ENCODE measurements around the gene UBE3C. TPM values are rescaled to one million over a fixed set of nuclear protein-coding genes. Genes with fewer than 3 reads are reported as not detected.

The UBE3C gene
- total RNA-seq, 1 donor from 2014 or later: 69.5 TPM

- no peaks in the 10 kb centered on the region for H3K9me3 ChIP-seq
- H3K27me3 ChIP-seq: no peaks in the 10 kb centered on the region
- no peaks in the 10 kb centered on the region for H3K36me3 ChIP-seq
- no peak for DNase-seq (ENCODE audit: extremely low spot score in 2 of 2)
- intact Hi-C loops (cut with DNase I): no loop called here
- H3K4me3 ChIP-seq: no peak overlapping the region
- TF ChIP-seq POLR2AphosphoS5 (IDR thresholded peaks at IDR 0.05; ENCODE audit: insufficient read depth in 1 of 2, low read depth in 1 of 2): no peak
- TF ChIP-seq CTCF (IDR thresholded peaks at IDR 0.05): no peak
- TF ChIP-seq POLR2A (IDR thresholded peaks at IDR 0.05): no peak
- no peaks in the 10 kb centered on the region for H3K4me1 ChIP-seq
- no peak overlapping the region for H3K27ac ChIP-seq
Observed at GRCh38 chr7:157306846-157307838, 168.4 kb downstream of the UBE3C start.

- no peaks in the 10 kb centered on the region for H3K27me3 ChIP-seq
- intact Hi-C loops (cut with DNase I): no loop called here
- no peak overlapping the region for H3K27ac ChIP-seq
Observed at GRCh38 chr7:157309988-157310668, 171.4 kb downstream of the UBE3C start.

GRCh38 chr7:157310676-157311185 is 172.0 kb downstream of the UBE3C start:
- TF ChIP-seq POLR2AphosphoS5 (IDR thresholded peaks at IDR 0.05; ENCODE audit: insufficient read depth in 1 of 2, low read depth in 1 of 2) (no peak), POLR2A (IDR thresholded peaks at IDR 0.05) (no peak), CTCF (IDR thresholded peaks at IDR 0.05) (no peak)
- H3K4me1 ChIP-seq: no peaks in the 10 kb centered on the region
- no peak for DNase-seq (ENCODE audit: extremely low spot score in 2 of 2)
- intact Hi-C loops (cut with DNase I): no loop called here
- H3K4me3 ChIP-seq: no peak overlapping the region
- no peaks in the 10 kb centered on the region for H3K27me3 ChIP-seq
- H3K27ac ChIP-seq: no peak overlapping the region
- no peaks in the 10 kb centered on the region for H3K36me3 ChIP-seq
- H3K9me3 ChIP-seq: no peaks in the 10 kb centered on the region

More at GRCh38 chr7:157309988-157310668, 171.4 kb downstream of the UBE3C start:
- Histone ChIP-seq H3K9me3 (no peaks in the 10 kb centered on the region), H3K36me3 (no peaks in the 10 kb centered on the region), H3K4me3 (no peak overlapping the region), H3K4me1 (no peaks in the 10 kb centered on the region)
- TF ChIP-seq POLR2AphosphoS5 (IDR thresholded peaks at IDR 0.05; ENCODE audit: insufficient read depth in 1 of 2, low read depth in 1 of 2): no peak
- DNase-seq (ENCODE audit: extremely low spot score in 2 of 2): no peak

GRCh38 chr7:157312941-157313340 is 174.2 kb downstream of the UBE3C start:
- Histone ChIP-seq H3K27me3 (no peaks in the 10 kb centered on the region), H3K4me1 (no peaks in the 10 kb centered on the region), H3K9me3 (no peaks in the 10 kb centered on the region), H3K4me3 (no peak overlapping the region), H3K27ac (no peak overlapping the region), H3K36me3 (no peaks in the 10 kb centered on the region)
- no peak for DNase-seq (ENCODE audit: extremely low spot score in 2 of 2)
- TF ChIP-seq POLR2A (IDR thresholded peaks at IDR 0.05) (no peak), CTCF (IDR thresholded peaks at IDR 0.05) (no peak), POLR2AphosphoS5 (IDR thresholded peaks at IDR 0.05; ENCODE audit: insufficient read depth in 1 of 2, low read depth in 1 of 2) (no peak)
- intact Hi-C loops (cut with DNase I): no loop called here

GRCh38 chr7:157313645-157314044 is 174.9 kb downstream of the UBE3C start:
- no peak overlapping the region for H3K27ac ChIP-seq
- no peaks in the 10 kb centered on the region for H3K9me3 ChIP-seq
- no peak for DNase-seq (ENCODE audit: extremely low spot score in 2 of 2)
- TF ChIP-seq POLR2AphosphoS5 (IDR thresholded peaks at IDR 0.05; ENCODE audit: insufficient read depth in 1 of 2, low read depth in 1 of 2) (no peak), POLR2A (IDR thresholded peaks at IDR 0.05) (no peak), CTCF (IDR thresholded peaks at IDR 0.05) (no peak)
- H3K36me3 ChIP-seq: no peaks in the 10 kb centered on the region
- intact Hi-C loops (cut with DNase I): no loop called here
- no peaks in the 10 kb centered on the region for H3K4me1 ChIP-seq
- no peaks in the 10 kb centered on the region for H3K27me3 ChIP-seq
- H3K4me3 ChIP-seq: no peak overlapping the region

All from vagina (tissue), 2 donors.